ENCODE data around the gene ELOVL7.
"Not testable (repeated sequence)": the region's sequence is repeated elsewhere in the genome, so short reads cannot be mapped to it uniquely, and the experiment has no call there.

The ELOVL7 gene

GRCh38 chr5:60827201-60827600 is 16.9 kb downstream of the ELOVL7 start:
- H3K9ac ChIP-seq (ENCODE audit: low read depth, low read length) = no peak overlapping the region
- peaks cover 3% of the 10 kb centered on the region for H3K4me1 ChIP-seq (ENCODE audit: control insufficient read depth, insufficient read depth, low read length)
- no peaks in the 10 kb centered on the region for H3K36me3 ChIP-seq (ENCODE audit: control insufficient read depth, insufficient read depth, low read length)
- no peaks in the 10 kb centered on the region for H3K9me3 ChIP-seq (ENCODE audit: control insufficient read depth, insufficient read depth, low read length)
- no peak overlapping the region for H3K4me3 ChIP-seq (ENCODE audit: low read depth, low read length)
- no peaks in the 10 kb centered on the region for H3K27me3 ChIP-seq (ENCODE audit: control insufficient read depth, insufficient read depth, low read length)

- H3K9me3 ChIP-seq (ENCODE audit: control insufficient read depth, insufficient read depth, low read length) = no peaks in the 10 kb centered on the region
- H3K4me3 ChIP-seq (ENCODE audit: low read depth, low read length) = no peak overlapping the region
- no peak overlapping the region for H3K9ac ChIP-seq (ENCODE audit: low read depth, low read length)
- H3K4me1 ChIP-seq (ENCODE audit: control insufficient read depth, insufficient read depth, low read length) = peaks cover 3% of the 10 kb centered on the region
- H3K36me3 ChIP-seq (ENCODE audit: control insufficient read depth, insufficient read depth, low read length) = no peaks in the 10 kb centered on the region
- H3K27me3 ChIP-seq (ENCODE audit: control insufficient read depth, insufficient read depth, low read length) = no peaks in the 10 kb centered on the region
Observed at GRCh38 chr5:60826653-60827052, 17.4 kb downstream of the ELOVL7 start.

GRCh38 chr5:60823574-60823973 is 20.5 kb downstream of the ELOVL7 start:
- H3K27me3 ChIP-seq (ENCODE audit: control insufficient read depth, insufficient read depth, low read length) = no peaks in the 10 kb centered on the region
- H3K36me3 ChIP-seq (ENCODE audit: control insufficient read depth, insufficient read depth, low read length) = no peaks in the 10 kb centered on the region
- no peaks in the 10 kb centered on the region for H3K9me3 ChIP-seq (ENCODE audit: control insufficient read depth, insufficient read depth, low read length)
- peaks cover 3% of the 10 kb centered on the region for H3K4me1 ChIP-seq (ENCODE audit: control insufficient read depth, insufficient read depth, low read length)
- no peak overlapping the region for H3K9ac ChIP-seq (ENCODE audit: low read depth, low read length)
- H3K4me3 ChIP-seq (ENCODE audit: low read depth, low read length) = no peak overlapping the region

GRCh38 chr5:60822285-60822556 is 21.8 kb downstream of the ELOVL7 start:
- Histone ChIP-seq H3K4me3 (ENCODE audit: low read depth, low read length) (no peak overlapping the region), H3K9ac (ENCODE audit: low read depth, low read length) (no peak overlapping the region), H3K4me1 (ENCODE audit: control insufficient read depth, insufficient read depth, low read length) (peaks cover 3% of the 10 kb centered on the region), H3K27me3 (ENCODE audit: control insufficient read depth, insufficient read depth, low read length) (no peaks in the 10 kb centered on the region), H3K9me3 (ENCODE audit: control insufficient read depth, insufficient read depth, low read length) (no peaks in the 10 kb centered on the region), H3K36me3 (ENCODE audit: control insufficient read depth, insufficient read depth, low read length) (no peaks in the 10 kb centered on the region)

GRCh38 chr5:60821488-60822284 is 22.4 kb downstream of the ELOVL7 start:
- Histone ChIP-seq H3K27me3 (ENCODE audit: control insufficient read depth, insufficient read depth, low read length) (no peaks in the 10 kb centered on the region), H3K4me3 (ENCODE audit: low read depth, low read length) (no peak overlapping the region), H3K9me3 (ENCODE audit: control insufficient read depth, insufficient read depth, low read length) (no peaks in the 10 kb centered on the region), H3K9ac (ENCODE audit: low read depth, low read length) (no peak overlapping the region), H3K36me3 (ENCODE audit: control insufficient read depth, insufficient read depth, low read length) (no peaks in the 10 kb centered on the region), H3K4me1 (ENCODE audit: control insufficient read depth, insufficient read depth, low read length) (no peaks in the 10 kb centered on the region)

GRCh38 chr5:60820593-60821487 is 23.2 kb downstream of the ELOVL7 start:
- H3K36me3 ChIP-seq (ENCODE audit: control insufficient read depth, insufficient read depth, low read length) = no peaks in the 10 kb centered on the region
- no peaks in the 10 kb centered on the region for H3K9me3 ChIP-seq (ENCODE audit: control insufficient read depth, insufficient read depth, low read length)
- H3K4me1 ChIP-seq (ENCODE audit: control insufficient read depth, insufficient read depth, low read length) = no peaks in the 10 kb centered on the region
- no peak overlapping the region for H3K4me3 ChIP-seq (ENCODE audit: low read depth, low read length)
- no peaks in the 10 kb centered on the region for H3K27me3 ChIP-seq (ENCODE audit: control insufficient read depth, insufficient read depth, low read length)
- no peak overlapping the region for H3K9ac ChIP-seq (ENCODE audit: low read depth, low read length)

GRCh38 chr5:60816138-60816537 is 27.9 kb downstream of the ELOVL7 start:
- H3K9ac ChIP-seq (ENCODE audit: low read depth, low read length); H3K4me1 ChIP-seq (ENCODE audit: control insufficient read depth, insufficient read depth, low read length); H3K9me3 ChIP-seq (ENCODE audit: control insufficient read depth, insufficient read depth, low read length); H3K36me3 ChIP-seq (ENCODE audit: control insufficient read depth, insufficient read depth, low read length); H3K27me3 ChIP-seq (ENCODE audit: control insufficient read depth, insufficient read depth, low read length); H3K4me3 ChIP-seq (ENCODE audit: low read depth, low read length): not testable (repeated sequence)

- H3K4me3 ChIP-seq (ENCODE audit: low read depth, low read length) = no peak overlapping the region
- H3K9ac ChIP-seq (ENCODE audit: low read depth, low read length) = no peak overlapping the region
- H3K9me3 ChIP-seq (ENCODE audit: control insufficient read depth, insufficient read depth, low read length) = no peaks in the 10 kb centered on the region
- H3K36me3 ChIP-seq (ENCODE audit: control insufficient read depth, insufficient read depth, low read length) = no peaks in the 10 kb centered on the region
- no peaks in the 10 kb centered on the region for H3K27me3 ChIP-seq (ENCODE audit: control insufficient read depth, insufficient read depth, low read length)
- no peaks in the 10 kb centered on the region for H3K4me1 ChIP-seq (ENCODE audit: control insufficient read depth, insufficient read depth, low read length)
Observed at GRCh38 chr5:60814498-60814897, 29.6 kb downstream of the ELOVL7 start.

GRCh38 chr5:60812426-60812825 is 31.6 kb downstream of the ELOVL7 start:
- Histone ChIP-seq H3K4me3 (ENCODE audit: low read depth, low read length) (no peak overlapping the region), H3K36me3 (ENCODE audit: control insufficient read depth, insufficient read depth, low read length) (no peaks in the 10 kb centered on the region), H3K9ac (ENCODE audit: low read depth, low read length) (no peak overlapping the region), H3K27me3 (ENCODE audit: control insufficient read depth, insufficient read depth, low read length) (no peaks in the 10 kb centered on the region), H3K4me1 (ENCODE audit: control insufficient read depth, insufficient read depth, low read length) (no peaks in the 10 kb centered on the region), H3K9me3 (ENCODE audit: control insufficient read depth, insufficient read depth, low read length) (no peaks in the 10 kb centered on the region)

- Histone ChIP-seq H3K9ac (ENCODE audit: low read depth, low read length) (no peak overlapping the region), H3K4me3 (ENCODE audit: low read depth, low read length) (no peak overlapping the region), H3K27me3 (ENCODE audit: control insufficient read depth, insufficient read depth, low read length) (no peaks in the 10 kb centered on the region), H3K9me3 (ENCODE audit: control insufficient read depth, insufficient read depth, low read length) (no peaks in the 10 kb centered on the region), H3K4me1 (ENCODE audit: control insufficient read depth, insufficient read depth, low read length) (peaks cover 7% of the 10 kb centered on the region), H3K36me3 (ENCODE audit: control insufficient read depth, insufficient read depth, low read length) (no peaks in the 10 kb centered on the region)
Observed at GRCh38 chr5:60811105-60811504, 33.0 kb downstream of the ELOVL7 start.

- H3K4me1 ChIP-seq (ENCODE audit: control insufficient read depth, insufficient read depth, low read length) = peaks cover 7% of the 10 kb centered on the region
- H3K36me3 ChIP-seq (ENCODE audit: control insufficient read depth, insufficient read depth, low read length) = no peaks in the 10 kb centered on the region
- no peak overlapping the region for H3K9ac ChIP-seq (ENCODE audit: low read depth, low read length)
- no peaks in the 10 kb centered on the region for H3K9me3 ChIP-seq (ENCODE audit: control insufficient read depth, insufficient read depth, low read length)
- no peaks in the 10 kb centered on the region for H3K27me3 ChIP-seq (ENCODE audit: control insufficient read depth, insufficient read depth, low read length)
- H3K4me3 ChIP-seq (ENCODE audit: low read depth, low read length) = no peak overlapping the region
Observed at GRCh38 chr5:60810438-60811085, 33.5 kb downstream of the ELOVL7 start.
